HL-60/S4 treated with retinoic acid at 250 ng/mL for 4 days and 3 days (cell line): Measurements from ENCODE around the gene GPHN.

Source experiments
- in situ Hi-C: fragments of 300-500 bp; cut with MboI; formaldehyde crosslinking; loops from 2 replicates; pipeline ENCODE4 v1.7.0; 2022; ENCODE audit warnings: low sequenced_read_pairs

Gene GPHN

DNA sequence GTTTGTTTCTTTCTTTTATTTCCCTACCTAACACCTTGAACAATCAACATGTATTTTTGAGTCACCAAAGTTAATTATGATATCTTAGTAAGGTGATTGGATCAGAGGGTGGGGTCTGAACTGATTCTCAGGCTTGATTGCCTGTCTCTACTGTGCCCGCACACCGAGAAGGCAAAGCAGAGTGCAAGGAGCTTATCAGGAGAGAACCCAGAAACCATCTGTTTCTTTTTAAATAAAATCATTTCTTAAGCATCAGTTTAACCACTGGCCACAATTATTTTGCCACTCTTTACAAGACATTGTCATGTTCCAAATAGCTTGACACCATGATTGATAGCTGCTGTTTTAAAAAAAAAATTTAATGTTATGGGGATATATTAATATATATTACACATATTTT, 684.4 kb downstream of the GPHN start:
- in situ Hi-C loops = no loop called here

DNA sequence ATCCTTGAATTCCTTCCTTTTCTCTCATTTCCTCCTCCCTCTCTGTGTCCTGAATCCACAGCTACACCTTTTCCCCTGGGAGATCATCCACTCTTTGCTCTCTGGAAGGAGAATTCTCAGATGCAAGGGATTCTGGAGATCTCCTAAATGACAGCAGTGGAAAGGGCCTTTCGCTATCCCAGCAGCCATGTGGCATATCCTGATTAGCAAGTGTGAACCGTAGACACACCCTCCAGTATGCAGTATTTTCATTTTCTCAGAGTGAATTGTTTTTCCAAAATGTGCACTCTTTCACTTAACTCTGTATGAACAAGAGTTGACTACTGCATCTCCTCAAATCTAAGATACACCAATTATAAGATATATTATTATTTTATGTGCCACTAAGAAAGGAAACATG, 687.3 kb downstream of the GPHN start:
- in situ Hi-C loops = no loop called here

DNA sequence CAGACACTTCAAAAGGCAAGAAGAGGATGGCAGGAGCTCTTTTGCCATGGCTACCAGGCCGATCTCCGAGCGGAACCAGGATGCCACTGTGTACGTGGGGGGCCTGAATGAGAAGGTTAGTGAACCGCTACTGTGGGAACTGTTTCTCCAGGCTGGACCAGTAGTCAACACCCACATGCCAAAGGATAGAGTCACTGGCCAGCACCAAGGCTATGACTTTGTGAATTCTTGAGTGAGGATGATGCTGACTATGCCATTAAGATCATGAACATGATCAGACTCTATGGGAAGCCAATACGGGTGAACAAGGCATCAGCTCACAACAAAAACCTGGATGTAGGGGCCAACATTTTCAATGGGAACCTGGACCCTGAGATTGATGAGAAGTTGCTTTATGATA, 691.1 kb downstream of the GPHN start:
- in situ Hi-C loops = no loop called here

DNA sequence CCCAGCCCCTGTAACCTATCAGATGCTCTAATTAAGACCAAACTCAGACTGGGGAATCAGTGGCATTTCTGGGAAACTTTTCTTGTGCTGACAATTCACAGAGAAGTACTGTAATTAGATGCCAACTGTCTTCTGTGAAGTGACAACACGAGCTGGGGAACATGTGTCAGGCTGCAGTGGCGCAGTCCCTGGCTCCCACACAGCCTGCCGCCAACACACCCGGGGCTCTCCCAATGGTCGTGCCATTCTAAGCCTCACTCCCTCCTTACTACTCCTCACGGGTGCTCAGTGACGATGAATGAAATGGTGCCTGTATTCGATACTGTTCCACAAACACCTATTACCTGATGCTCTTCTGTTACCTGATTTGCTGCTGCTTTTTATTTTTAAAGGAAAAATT, 699.9 kb downstream of the GPHN start:
- in situ Hi-C loops = no loop called here

DNA sequence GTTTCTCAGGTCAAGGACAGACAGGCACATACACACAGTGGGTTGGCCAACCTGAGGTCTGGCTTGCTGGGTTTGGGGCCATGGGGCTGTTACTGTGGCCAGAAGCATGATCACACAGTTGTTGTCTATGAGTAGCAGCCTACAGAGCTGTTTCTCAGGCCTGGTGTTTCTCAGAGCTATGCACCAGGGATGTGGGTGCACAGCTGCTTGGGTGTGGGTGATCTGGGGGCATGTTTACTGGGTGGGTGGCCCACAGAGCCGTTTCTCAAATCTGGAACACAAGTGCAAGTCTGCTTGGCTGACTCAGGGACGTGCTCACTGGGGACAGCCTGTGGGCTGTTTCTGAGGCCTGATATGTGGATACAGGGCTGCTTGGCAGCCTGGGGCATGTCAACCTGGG, 710.2 kb downstream of the GPHN start:
- in situ Hi-C loops = no loop called here

DNA sequence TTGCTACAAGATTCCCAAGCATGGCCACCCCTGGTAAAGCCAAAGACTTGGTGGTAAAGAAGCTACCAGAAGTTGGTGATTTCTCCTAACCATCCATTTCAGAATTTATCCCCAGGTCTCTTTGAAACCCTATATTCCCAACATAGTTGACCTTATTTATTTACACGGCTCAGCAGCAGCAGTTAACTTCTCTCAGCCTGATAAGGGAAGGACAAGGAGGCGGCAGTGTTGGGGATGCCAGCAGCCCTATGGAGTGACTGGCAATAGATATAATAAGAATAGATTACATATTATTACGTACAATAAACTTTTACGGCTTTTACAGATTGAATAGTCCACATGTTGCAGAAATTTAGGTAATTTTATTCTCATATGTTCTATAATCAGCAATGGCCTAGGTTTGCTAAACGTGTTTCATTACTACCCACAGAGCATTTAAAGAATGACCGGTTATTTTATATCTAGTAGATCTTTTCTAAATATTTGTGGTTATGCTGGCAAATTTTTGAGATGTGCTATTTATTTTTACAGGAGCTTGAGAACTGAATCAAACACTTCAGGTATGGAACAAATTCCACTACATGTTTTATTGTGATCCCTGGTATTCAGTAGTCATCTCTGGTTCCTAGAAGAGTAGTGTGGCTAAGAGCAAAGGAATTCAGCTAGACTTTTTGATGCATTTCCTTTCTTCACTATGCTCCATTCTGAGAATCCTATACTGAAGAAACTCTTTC, 713.5 kb downstream of the GPHN start:
- in situ Hi-C loops = no loop called here

DNA sequence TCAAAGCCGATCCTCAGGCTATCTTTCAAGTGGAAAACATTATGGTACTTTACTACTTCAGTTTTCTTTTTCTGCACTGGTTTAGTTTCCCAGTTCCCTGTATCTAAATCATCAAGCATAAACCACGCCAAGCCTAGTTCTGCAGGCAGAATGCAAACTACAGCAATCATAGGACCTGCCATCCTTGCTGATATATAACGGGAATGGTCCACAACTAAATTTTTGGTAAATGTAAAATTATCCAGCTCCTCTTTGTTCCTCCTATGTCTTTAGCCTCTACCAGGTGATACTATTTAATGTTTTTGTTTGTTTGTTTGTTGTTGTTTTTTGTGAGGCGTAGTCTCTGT, 714.0 kb downstream of the GPHN start:
- in situ Hi-C loops = no loop called here

DNA sequence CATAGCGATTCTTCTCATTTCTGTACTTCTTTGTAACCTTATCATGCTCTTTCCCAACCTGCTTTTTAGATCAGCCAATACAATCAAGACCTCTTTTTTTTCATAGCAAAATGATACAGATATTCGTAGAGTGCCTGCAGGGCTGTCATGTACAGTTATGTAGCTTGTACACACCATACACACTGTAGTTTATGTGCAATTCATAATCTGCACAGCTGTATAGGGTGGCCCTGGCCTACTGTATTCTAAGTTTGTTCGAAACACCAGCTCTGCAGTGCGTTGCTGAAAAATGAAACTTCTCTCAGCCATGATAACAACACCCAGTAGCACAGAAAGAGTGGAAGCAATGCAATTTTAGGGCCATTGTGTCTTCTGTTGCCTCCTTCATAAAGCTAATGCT, 717.6 kb downstream of the GPHN start:
- in situ Hi-C loops = no loop called here

DNA sequence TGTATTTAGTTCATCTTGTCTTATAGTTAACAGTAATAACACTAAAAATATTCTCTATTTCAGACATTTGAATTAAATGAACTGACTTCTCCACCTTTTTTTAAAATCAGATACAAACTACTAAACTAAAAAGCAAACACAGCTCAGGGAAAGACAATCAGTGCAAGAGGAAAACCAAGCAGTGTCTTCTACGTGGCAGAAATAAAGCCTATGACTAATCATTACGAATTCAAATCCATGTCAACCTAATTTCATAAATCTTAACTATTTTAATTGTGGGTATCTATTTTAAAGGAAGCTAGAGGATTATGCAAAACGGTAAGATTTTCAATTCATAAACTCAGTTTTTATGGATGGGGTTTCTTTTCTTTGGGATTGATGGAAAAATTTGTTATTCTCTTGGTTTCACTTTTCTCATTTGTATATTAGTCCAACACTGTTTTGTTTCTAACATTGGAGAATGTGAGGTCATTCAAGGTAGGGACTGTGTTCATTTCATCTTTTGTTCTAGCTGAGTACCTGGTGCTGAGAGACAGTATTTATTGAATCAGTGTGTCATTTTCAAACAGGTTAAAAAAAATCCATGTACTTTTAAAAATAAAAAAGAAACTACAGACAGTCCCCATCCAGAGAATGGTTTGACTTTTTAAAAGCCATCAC, 720.5 kb downstream of the GPHN start:
- in situ Hi-C loops = no loop called here
